HT1080 (cell line): ENCODE results near the gene FAM136A. TPM values are rescaled to one million over a fixed set of nuclear protein-coding genes. Genes with fewer than 3 reads are reported as not detected.
"Not testable (repeated sequence)": the region's sequence is repeated elsewhere in the genome, so short reads cannot be mapped to it uniquely, and the experiment has no call there.

Experiments used
- DNase-seq: peaks from one replicate; pipeline ENCODE4 v3.0.0-alpha.2; 2015; ENCODE audit warnings: low read depth
- small RNA-seq: library from RNA; depleted of rRNA; stranded (forward); fragments of <200 nt; gene quantifications from one replicate; pipeline ENCODE3, GENCODE V24; 2014
- total RNA-seq: library from RNA; depleted of rRNA; stranded (reverse); fragments of >200 nt; shearing (Covaris generic); gene quantifications from 2 replicates; pipeline ENCODE4 v1.2.3, GENCODE V29; 2014; rRNA removed

FAM136A gene
- total RNA-seq, 1 experiment from 2014 or later, result 104 TPM

GRCh38 chr2:70300771-70301343 is 1.0 kb downstream of the FAM136A start:
- DNase-seq, result no peak

- DNase-seq, result not testable (repeated sequence)
These were observed 4.0 kb downstream of the FAM136A start for GRCh38 chr2:70297828-70298227.

- DNase-seq, result no peak
These were observed 18.2 kb downstream of the FAM136A start for GRCh38 chr2:70283500-70284191.

- no peak for DNase-seq
These were observed 19.4 kb downstream of the FAM136A start for GRCh38 chr2:70282439-70282838.

GRCh38 chr2:70280242-70280798 is 21.5 kb downstream of the FAM136A start:
- no peak for DNase-seq

GRCh38 chr2:70270323-70270722 is 31.5 kb downstream of the FAM136A start:
- no peak for DNase-seq

GRCh38 chr2:70269422-70270302 is 32.2 kb downstream of the FAM136A start:
- DNase-seq, result not testable (repeated sequence)

- DNase-seq, result not testable (repeated sequence)
These were observed 34.9 kb downstream of the FAM136A start for GRCh38 chr2:70266925-70267324.

GRCh38 chr2:70261501-70261900 is 40.4 kb downstream of the FAM136A start:
- DNase-seq, result no peak

- DNase-seq, result no peak
These were observed 43.4 kb downstream of the FAM136A start for GRCh38 chr2:70258532-70258875.

- no peak for DNase-seq
These were observed 46.1 kb downstream of the FAM136A start for GRCh38 chr2:70255637-70256314.

GRCh38 chr2:70250434-70250833 is 51.4 kb downstream of the FAM136A start:
- DNase-seq, result no peak

- peak; percentile 96 for DNase-seq
These were observed 53.6 kb downstream of the FAM136A start, which contains the start of gene TIA1 for GRCh38 chr2:70248181-70248847. TSS of gene TIA1 (minus strand) at chr2:70248628. CDS start at chr2:70248430, 198 bp downstream.

- DNase-seq, result peak; percentile 7
These were observed 54.3 kb downstream of the FAM136A start for GRCh38 chr2:70247364-70248180.

Small RNA genes within 50 kb of the gene (small RNA-seq; reads per million reads assigned to genes)
- gene AC016700.2, result not detected
- gene MIR1285-2, result not detected

Other genes starting within 250 kb of the FAM136A start
- gene PCBP1, start 214.6 kb downstream of the FAM136A start, total RNA-seq, result 25.2 and 80.1 TPM in 2 replicates
- gene C2orf42, start 111.0 kb downstream of the FAM136A start, total RNA-seq, result 14.6 and 14.7 TPM in 2 replicates
- gene TIA1, start 53.4 kb downstream of the FAM136A start, total RNA-seq, result 58.1 and 66.6 TPM in 2 replicates
- 10.7 and 13.1 TPM in 2 replicates for gene PCYOX1, start 43.9 kb downstream of the FAM136A start, total RNA-seq
- gene SNRPG, start 8.3 kb downstream of the FAM136A start, total RNA-seq, result 352 and 381 TPM in 2 replicates